HG03469 (cell line): ENCODE results near the gene LMNTD1.
"Not testable (repeated sequence)": the region's sequence is repeated elsewhere in the genome, so short reads cannot be mapped to it uniquely, and the experiment has no call there.

Experiments used
- ATAC-seq: cut with Tn5 transposase; IDR thresholded peaks from one replicate; pipeline ENCODE4 v1.9.1; 2021; ENCODE audit warnings: mild to moderate bottlenecking, moderate library complexity, moderate number of reproducible peaks; ENCODE audit not compliant: unreplicated experiment

LMNTD1 gene

GRCh38 chr12:25493682-25494081, 59.4 kb downstream of the LMNTD1 start:
- no peak for ATAC-seq

DNA sequence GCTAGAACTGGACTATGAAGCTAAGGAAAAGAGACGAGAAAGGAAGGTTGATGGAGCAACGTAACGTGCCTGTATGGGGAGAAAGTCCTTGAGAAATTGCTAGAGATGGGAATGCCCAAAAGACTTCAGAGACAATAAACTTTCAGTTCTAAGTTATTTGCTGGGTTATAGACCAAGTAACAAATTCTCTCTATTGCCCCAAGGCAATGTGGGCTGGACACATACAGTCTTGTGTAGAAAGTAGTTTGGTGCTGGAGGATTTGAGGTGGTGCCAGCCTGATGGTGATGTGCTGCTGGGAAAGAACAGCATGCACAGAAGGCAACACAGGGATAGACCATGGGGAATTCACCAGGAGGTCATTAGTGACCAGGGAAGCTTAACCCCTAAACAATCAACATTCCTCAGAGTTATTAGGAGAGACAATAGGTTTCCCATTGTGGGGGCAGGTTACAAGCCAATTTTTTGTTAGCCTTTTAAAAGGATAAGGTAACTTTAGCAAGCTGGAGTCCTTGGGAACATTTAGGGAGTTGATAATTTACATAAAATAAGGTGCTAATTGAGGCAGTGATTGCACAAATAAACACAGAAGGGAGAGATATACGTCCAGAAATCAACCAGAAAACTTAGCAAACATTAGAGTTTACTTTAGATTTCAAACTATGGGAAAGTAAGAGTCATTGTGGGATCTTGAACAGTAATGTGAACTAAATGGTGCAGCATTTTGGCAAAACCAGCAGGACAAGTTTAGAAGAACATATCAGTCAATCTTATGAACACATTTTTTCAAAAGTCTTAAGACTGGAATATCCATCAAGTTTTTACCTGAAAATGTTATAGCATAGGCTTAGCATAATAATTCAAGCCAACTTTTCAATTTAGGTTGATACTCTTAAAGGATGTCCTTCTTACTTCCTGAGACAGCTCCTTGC, 61.4 kb downstream of the LMNTD1 start:
- ATAC-seq: no peak

GRCh38 chr12:25488956-25489870, 63.9 kb downstream of the LMNTD1 start:
- not testable (repeated sequence) for ATAC-seq

DNA sequence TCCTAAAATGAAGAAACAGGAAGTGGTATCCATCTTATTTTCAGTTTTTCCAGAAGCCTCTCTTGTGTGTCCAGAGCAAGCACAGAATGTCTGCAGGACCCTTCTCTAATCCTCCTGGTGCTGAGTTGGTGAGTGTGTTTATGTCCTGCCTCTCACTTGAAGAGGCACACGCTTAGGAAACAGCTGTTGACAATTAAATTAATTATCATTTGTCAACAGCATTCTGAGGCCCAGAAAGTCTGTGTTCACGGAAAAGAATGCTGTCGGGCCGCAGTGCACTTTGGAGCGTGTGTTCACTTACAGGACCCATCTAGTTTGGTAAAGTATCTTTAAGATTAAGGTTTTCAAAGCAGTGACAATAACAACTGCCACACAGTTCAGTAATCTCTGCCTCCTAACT, 70.5 kb downstream of the LMNTD1 start:
- ATAC-seq: no peak

DNA sequence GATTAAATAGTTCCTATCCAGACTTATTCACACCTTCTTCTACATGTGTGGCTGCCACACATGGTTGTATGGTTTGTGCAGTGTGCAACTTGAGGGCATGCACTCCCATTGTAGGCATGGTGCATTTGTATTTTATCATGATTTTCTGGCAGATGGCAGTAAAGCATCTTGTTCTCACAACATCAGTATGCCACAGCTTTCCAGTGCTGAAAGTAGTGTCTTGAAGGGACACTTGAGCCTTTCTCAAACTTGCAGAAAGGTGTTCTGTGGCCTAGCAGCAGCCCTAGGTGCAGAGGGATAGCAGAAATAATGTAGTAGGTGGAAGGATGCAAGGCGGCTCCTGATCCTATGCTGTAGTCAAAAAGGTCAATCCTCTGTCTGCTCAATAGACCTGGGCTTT, 72.9 kb downstream of the LMNTD1 start:
- ATAC-seq: no peak

GRCh38 chr12:25477217-25477616, 75.9 kb downstream of the LMNTD1 start:
- ATAC-seq: no peak

DNA sequence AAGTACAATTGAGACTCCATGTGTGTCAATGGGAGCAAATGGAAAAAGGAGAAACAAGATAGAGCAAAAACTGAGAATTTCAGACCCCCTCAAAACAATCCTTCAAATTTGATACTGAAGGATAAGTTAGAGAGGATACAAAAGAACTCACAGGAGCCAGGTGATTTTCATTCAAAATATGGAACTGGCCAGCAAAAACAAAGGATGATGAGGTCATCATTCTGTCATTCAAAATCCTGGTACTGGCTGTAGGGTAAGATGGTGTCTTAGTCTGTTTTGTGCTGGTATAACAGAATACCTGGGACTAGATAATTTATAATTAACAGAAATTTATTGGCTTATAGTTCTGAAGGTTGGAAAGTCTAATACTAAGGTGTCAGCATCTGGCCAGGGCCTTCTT, 80.6 kb downstream of the LMNTD1 start:
- ATAC-seq: no peak

- no peak for ATAC-seq
These were observed 83.2 kb downstream of the LMNTD1 start for GRCh38 chr12:25469861-25470260.

DNA sequence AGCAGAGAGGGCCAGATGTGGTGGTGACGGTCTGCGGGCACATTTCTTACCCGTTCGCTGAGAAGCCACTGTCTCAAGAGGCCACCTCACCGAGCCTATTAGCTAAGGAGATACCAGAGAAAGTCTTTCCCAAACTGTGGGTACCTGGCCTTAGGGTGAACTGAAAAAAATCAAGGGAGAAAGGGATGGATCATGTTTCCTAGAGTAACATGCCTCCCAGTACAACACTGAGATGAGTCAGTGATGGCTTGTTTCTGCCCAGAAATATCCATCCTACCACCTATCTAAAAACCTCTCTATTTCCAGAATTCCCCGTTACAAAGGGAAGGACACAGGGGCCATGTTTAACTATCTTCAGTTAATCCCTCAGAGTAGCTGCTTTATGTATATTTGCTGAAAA, 83.7 kb downstream of the LMNTD1 start:
- ATAC-seq: no peak

DNA sequence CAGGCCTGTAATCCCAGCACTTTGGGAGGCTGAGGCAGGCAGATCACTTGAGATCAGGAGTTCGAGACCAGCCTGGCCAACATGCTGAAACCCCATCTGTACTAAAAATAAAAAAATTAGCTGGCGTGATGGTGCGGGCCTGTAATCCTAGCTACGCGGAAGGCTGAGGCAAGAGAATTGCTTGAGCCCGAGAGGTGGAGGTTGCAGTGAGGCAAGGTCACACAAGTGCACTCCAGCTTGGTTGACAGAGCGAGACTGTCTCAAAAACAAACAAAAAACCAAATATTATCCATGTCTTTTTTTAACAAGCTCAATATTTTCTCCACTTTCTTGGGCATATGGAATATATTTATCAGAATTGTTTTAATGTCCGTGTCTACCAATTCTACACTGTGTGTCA, 89.6 kb downstream of the LMNTD1 start:
- no peak for ATAC-seq

DNA sequence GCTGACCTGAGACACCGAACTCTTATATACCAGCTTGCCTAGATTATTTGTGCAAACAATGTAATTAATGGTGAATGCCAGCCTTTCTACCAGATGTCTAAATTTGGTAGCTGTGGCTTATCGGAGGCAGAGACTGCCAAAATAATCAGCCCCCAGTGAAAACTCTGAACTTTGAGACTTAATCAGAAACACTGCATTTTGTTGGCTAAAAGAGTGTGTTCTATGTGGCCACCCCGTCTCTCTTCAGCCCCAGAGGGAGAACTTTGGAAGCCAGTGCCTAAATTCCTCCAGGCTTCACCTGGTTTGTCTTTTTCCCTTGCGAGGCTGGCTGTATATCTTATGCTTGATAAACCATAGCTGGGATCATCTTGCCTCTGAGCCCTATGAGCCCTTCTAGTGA, 90.1 kb downstream of the LMNTD1 start:
- no peak for ATAC-seq

- ATAC-seq: peak; percentile 91
These were observed 93.5 kb downstream of the LMNTD1 start for GRCh38 chr12:25459541-25459951.

GRCh38 chr12:25458047-25458552, 95.0 kb downstream of the LMNTD1 start:
- no peak for ATAC-seq

- ATAC-seq: no peak
These were observed 96.6 kb downstream of the LMNTD1 start for GRCh38 chr12:25456474-25456873.

- no peak for ATAC-seq
These were observed 97.4 kb downstream of the LMNTD1 start for GRCh38 chr12:25455696-25456095.

- ATAC-seq: no peak
These were observed 104.1 kb downstream of the LMNTD1 start for GRCh38 chr12:25449007-25449406.

DNA sequence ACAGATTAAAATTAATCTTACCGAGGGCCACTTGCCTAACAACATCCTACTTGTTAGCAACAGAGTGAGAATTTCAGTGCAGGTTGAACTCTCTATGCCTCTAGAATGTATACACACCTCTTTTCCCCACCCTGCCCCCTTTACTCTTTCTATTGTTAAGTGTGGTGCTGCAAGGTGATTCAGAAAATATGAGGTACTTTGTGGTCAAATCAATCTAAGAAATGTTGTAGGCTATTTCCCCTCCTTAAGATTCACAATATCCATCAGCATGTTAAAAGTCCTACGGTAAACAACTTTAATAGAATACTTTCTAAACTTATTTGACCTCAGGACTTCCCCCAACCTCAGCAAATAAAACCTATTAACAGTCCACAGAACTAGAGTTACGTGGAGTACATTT, 106.0 kb downstream of the LMNTD1 start:
- ATAC-seq: no peak

DNA sequence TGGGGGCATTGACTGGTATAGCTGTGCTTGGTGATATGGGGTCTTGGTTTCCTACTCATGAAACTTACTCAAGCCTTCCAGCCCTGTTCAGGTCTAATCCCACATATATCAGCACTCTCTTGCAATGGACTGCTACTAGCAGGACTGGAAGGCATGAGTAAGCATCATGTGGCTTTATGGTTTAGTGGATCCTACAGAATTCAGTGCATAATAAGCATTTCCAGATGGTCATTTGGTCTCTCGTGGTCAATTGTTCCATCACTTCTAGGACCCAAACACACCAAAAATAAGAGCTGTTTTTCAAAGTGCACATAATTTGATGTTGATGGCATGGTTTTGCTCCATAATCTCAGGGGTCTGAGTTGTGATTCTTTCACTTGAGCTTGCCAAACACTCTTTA, 114.4 kb downstream of the LMNTD1 start:
- ATAC-seq: no peak

DNA sequence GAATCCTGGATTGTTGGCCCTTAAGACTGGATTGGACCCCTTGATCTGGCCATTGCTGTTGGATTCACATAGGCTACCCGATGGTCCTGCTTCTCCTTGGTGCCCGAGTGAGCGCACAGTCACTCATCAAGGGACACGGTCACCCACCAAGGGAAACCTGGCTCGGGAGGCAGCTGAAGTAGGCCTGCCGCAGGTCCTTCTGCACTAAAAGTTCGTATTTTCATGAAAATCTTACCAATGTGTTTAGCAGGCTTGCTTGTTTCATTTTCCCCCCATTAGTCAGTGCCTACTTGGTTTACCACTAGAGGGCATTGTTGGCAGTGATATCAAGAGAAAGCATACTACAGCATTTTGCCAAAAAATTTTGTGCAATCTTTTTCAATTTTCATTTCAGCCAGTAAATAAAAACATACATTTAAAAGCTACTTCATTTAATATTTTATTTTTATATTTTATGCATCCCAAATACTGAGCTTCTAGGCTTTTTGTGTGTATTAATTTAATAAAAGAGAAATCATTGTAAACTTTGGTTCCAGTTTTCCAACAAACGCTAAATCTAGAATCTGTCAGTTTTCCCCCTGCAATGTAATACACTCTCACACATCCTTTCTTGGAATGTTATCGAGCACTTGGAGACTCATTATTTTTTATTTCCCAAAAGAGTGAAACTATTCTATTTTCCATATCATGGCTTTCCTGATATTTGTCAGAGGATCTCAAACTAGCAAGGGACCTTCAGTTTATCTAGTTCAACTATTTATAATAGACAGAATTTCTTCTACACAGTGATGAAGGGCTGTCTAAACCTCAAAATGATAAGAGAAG, 116.7 kb downstream of the LMNTD1 start:
- no peak for ATAC-seq

DNA sequence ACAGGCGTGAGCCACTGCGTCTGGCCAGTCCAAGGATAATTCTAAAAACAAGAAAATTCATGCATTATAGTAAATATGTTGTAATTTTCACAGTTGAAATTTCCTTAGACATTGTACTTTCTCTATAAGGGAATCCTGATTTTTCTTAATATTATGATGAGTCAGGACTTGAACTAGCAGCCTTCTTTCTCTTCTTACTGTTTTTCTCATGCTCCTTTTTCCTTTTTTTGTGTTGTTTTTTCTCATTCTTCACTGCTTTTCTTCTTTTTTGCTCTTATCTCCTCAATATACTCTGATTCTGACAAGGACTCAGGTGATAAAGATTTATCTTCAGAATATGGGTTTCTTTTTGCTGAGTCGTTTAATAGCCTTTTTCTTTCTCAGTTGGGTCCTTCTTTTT, 117.7 kb downstream of the LMNTD1 start:
- no peak for ATAC-seq

DNA sequence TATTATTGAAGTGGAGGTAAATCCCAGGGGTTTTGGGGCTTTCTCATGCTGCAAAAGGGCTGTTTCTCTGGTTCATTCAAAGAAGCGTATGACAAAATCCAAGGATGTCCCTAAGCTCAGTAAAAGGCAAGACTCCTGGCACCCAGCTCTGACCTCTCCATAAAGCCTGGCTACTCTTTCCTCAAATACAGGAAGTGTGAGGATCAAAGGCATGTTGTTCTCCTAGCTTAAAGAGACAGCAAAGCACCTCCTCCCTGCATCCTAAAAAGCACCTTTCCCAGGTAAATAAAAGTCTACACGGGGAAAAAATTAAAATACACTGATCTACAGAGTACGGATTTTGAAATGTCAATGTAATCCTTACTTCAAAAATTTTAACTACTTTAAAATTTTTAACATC, 118.6 kb downstream of the LMNTD1 start:
- no peak for ATAC-seq
